HEK293T (cell line): Measurements from ENCODE around the gene CLIC4.

Experiments
- ARNT ChIP-seq: fragments of 450-650 bp; IDR thresholded peaks from 2 replicates; pipeline ENCODE4 v1.6.1; 2017; ENCODE audit warnings: mild to moderate bottlenecking
- BHLHE40 ChIP-seq: fragments of 450-650 bp; IDR thresholded peaks from 2 replicates; pipeline ENCODE4 v1.6.1; 2016; ENCODE audit warnings: mild to moderate bottlenecking, moderate library complexity, borderline replicate concordance
- CTBP1 ChIP-seq: fragments of 450-650 bp; IDR thresholded peaks from 2 replicates; pipeline ENCODE4 v1.6.1; 2016; ENCODE audit warnings: borderline replicate concordance
- ELF4 ChIP-seq: fragments of 450-650 bp; IDR thresholded peaks from 2 replicates; pipeline ENCODE4 v1.6.1; 2017; ENCODE audit warnings: antibody characterized with exemption
- FOXM1 ChIP-seq: fragments of 450-650 bp; IDR thresholded peaks from 2 replicates; pipeline ENCODE4 v1.6.1; 2017; ENCODE audit warnings: mild to moderate bottlenecking, borderline replicate concordance
- HDGF ChIP-seq: fragments of 450-650 bp; IDR thresholded peaks from 2 replicates; pipeline ENCODE4 v1.6.1; 2017; ENCODE audit warnings: antibody characterized with exemption, borderline replicate concordance
- LEF1 ChIP-seq: fragments of 450-650 bp; IDR thresholded peaks from 2 replicates; pipeline ENCODE4 v1.6.1; 2017; ENCODE audit warnings: mild to moderate bottlenecking, borderline replicate concordance
- SP1 ChIP-seq: fragments of 450-650 bp; IDR thresholded peaks from 2 replicates; pipeline ENCODE4 v1.6.1; 2017
- TARDBP ChIP-seq: fragments of 450-650 bp; IDR thresholded peaks from 2 replicates; pipeline ENCODE4 v1.6.1; 2016
- ZNF384 ChIP-seq: fragments of 450-650 bp; IDR thresholded peaks from 2 replicates; pipeline ENCODE4 v1.6.1; 2016

DNA sequence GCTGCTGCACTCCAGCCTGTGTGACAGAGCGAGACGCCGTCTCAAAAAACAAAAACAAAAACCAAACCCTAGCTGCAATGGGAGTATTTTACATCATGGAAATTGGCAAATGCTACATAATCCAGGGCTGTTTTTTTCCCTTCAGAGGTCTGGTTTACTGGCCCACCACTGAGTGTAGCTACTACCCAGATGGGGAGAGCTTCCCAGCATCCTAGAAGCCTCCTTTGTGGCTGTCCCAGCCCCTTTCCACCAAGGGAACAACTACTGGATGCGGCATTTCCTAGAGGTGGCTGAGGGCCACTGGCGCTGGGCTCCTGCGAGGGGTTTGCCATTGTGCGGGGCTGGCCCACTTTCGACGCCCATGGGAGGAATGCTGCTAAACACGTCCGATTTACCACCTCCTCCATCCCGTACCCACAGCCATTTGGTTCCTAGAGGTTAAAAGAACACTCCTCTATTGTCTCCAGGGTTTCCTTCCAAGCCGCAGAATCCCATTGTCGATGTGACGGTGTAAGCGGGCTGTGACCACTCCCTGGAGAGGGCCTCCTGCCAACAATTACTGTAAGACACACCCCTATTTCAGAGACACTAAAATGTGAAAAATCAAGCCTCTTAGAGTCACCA, 129.5 kb downstream of the CLIC4 start:
- no peak for TF ChIP-seq LEF1
- TF ChIP-seq ARNT, result no peak
- TF ChIP-seq CTBP1, result no peak
- TF ChIP-seq BHLHE40, result no peak
- TF ChIP-seq SP1, result no peak
- no peak for TF ChIP-seq ELF4
- TF ChIP-seq HDGF, result no peak
- no peak for TF ChIP-seq FOXM1
- TF ChIP-seq ZNF384, result no peak
- no peak for TF ChIP-seq TARDBP
